ENCODE data around the gene SGK1. TPM values are rescaled to one million over a fixed set of nuclear protein-coding genes. Genes with fewer than 3 reads are reported as not detected.

SGK1 gene
- polyA plus RNA-seq, 2 of the 4 experiments (the other 2 are of a cell fraction): 41.3 to 131 TPM

DNA sequence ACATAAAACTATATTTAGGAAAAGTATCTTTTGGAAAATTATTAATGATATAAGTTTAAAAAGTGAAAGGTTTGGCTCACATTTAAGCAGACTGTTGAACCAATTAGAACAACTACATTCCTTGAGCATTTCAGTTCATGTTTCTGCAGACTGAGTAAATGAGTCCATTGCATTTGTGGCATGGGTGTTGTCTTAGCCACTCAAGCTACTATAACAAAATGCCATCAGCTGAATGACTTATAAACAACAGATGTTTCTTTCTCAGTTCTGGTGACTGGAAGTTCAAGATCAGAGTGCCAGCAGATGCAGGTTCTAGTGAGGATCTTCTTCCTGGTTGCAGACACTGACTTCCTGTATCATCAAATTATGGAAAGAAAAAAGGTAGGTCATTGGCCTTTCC lies 198.4 kb downstream of the SGK1 start:
- FAIRE-seq: no peak
- Histone ChIP-seq H3K9me3 (no peaks in the 10 kb centered on the region), H3K27ac (no peak overlapping the region), H3K4me2 (no peak overlapping the region), H3K4me3 (no peak overlapping the region), H3K4me1 (no peaks in the 10 kb centered on the region)
- TF ChIP-seq HOXB13 (CRISPR knock-in tag; IDR thresholded peaks at IDR 0.05; ENCODE audit: low read depth) (no peak), MAFK (IDR thresholded peaks at IDR 0.05; ENCODE audit: partially characterized antibody) (no peak), GATA3 (IDR thresholded peaks at IDR 0.05; ENCODE audit: borderline replicate concordance) (no peak), FOSL2 (IDR thresholded peaks at IDR 0.05) (no peak), FOSL2 (CRISPR knock-in tag; IDR thresholded peaks at IDR 0.05) (no peak), JUNB (IDR thresholded peaks at IDR 0.05) (no peak), RNF2 (IDR thresholded peaks at IDR 0.05; ENCODE audit: borderline replicate concordance, low read depth) (no peak), CEBPB (IDR thresholded peaks at IDR 0.05) (no peak)
- CTCF ChIA-PET: interaction anchor here (1.3 kb wide), 1 partner anchor 195 kb away, joined by 3 read pairs; no protein-coding TSS in a partner anchor
- ATAC-seq: no peak
- POLR2A ChIA-PET: no interaction called here
- DNase-seq (ENCODE audit: low read depth in 1 of 2, low spot score in 1 of 2): no peak

Small RNA genes within 50 kb of the gene (small RNA-seq; reads per million reads assigned to genes)
- gene RF00019: 0 reads per million in 6 experiments
- gene RN7SL408P: 0 to 0.04 (median 0) reads per million in 6 experiments
- gene RNA5SP218: 0.04 to 466 (median 2.2) reads per million in 6 experiments
- gene RPS29P32: 0 reads per million in 6 experiments
